Renal pelvis (tissue), 4 donors: ENCODE results near the gene TLN1. TPM values are rescaled to one million over a fixed set of nuclear protein-coding genes. Genes with fewer than 3 reads are reported as not detected.

Source experiments
- DNase-seq: peaks from one replicate; pipeline ENCODE4 v3.0.0-alpha.2; 2013
- polyA plus RNA-seq, 3 donors: library from polyadenylated mRNA; unstranded; fragments of 120-200 nt; gene quantifications; one replicate each; pipeline ENCODE4 v1.2.1, GENCODE V29; 2013; ENCODE audit not compliant: insufficient read length in 3 of 3

The TLN1 gene
- polyA plus RNA-seq, 3 donors, result 164 to 188 (median 181) TPM

DNA sequence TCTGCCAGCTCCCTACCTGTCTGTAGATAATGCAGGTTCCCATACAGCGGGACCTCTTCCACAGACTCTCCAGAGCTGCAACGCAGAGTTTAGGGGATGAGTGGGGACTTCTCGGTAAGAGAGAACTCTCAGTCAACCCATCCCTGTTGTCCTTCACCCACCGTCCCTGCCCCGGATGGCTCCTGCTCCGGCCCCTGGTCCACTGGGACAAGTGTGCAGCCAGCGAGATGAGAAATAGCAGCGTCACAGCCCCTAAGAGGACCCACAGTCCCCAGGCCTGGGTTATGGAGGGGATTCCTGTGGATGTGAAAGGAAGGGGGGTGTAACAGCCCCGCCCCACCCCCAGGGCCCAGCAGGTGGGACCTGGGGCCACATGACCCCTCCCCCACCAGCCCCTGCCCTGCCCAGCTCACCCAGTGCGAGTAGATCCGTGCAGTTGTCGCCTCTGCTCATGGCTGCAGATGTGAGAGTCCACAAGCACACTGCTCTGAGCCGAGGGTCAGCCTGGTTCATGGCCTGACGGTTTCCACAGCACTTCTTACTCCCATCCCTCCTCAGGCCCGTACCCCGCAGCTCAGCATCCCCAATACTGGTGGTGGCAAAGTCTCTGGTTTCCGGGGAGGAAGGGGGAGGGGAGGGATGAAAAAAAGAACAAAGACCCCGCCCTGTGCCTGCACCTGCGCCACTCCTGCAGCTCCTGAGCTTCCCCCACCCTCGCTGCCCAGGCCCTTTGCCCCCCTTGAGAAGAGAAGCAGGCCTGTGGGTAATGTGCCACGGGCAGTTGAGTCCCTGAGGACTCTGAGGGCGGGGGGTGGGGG lies 81.4 kb downstream of the TLN1 start, which contains the start of gene SIT1:
TSS of gene SIT1 (minus strand) at position 591 of the 818 bp plus-strand sequence. CDS start at position 513, 78 bp downstream.
- no peak for DNase-seq

DNA sequence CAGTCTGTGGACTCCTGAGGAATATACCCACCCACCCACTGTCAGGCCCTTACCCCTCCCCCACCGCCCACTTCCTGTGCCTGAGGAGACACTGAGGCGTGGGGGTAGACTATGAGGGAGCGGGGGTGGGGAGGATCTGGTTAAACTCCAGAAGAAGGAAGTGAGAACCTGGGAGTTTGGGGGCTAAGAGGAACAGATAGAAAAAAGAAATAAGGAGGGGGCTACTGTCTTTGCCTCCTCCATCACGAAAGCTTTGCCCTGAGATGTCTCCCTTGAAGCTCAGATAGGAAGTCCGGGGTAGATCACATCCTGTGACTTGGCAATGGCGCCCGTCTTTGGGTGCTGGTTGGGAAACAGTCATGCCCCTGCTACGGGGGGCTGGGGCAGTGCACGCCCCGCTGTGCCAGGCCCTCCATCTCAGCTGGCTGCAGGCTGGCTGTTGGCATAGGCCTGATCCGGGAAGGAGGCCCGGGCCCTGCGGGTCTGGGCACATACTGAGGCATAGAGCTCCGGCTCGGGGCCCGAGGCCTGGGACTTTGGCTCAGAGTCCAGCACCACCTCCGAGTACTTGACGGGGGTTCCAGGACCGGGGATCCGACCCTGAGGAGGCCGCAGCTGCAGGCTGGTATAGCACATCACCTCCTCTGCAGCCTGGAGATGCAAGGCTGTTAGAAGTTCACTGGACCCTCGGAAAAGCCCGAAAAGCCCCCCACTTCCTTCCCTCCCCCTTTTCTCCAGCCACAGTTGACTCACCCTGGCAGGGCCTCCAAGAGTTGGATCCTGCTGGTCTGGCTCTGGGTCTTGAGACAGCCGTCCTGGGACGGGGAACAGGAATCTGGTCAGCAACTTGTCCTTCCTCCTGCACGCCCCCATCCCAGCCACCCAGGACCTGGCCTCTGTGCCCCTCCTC lies 82.3 kb downstream of the TLN1 start:
- DNase-seq, result no peak

Other genes starting within 250 kb of the TLN1 start
- 10 to 100 TPM; 18.9 to 20.7 (median 20.7) TPM for gene RUSC2, start 242.1 kb downstream of the TLN1 start, polyA plus RNA-seq
- gene TESK1, start 126.9 kb downstream of the TLN1 start, polyA plus RNA-seq, result 10 to 100 TPM; 44.2 to 46.7 (median 46.4) TPM
- 1 to 10 TPM; 2.8 to 4.5 (median 4.1) TPM for gene CD72, start 113.8 kb downstream of the TLN1 start, polyA plus RNA-seq
- gene SIT1, start 81.3 kb downstream of the TLN1 start, polyA plus RNA-seq, result under 1 TPM; 0.32 to 0.58 (median 0.33) TPM
- gene RMRP, start 74.2 kb downstream of the TLN1 start, polyA plus RNA-seq, result not detected
- 10 to 100 TPM; 16.9 to 21.1 (median 18.5) TPM for gene CCDC107, start 73.9 kb downstream of the TLN1 start, polyA plus RNA-seq
- 10 to 100 TPM in 2 of 3 donors, 1 to 10 TPM in 1; 8.7 to 14.0 (median 12.9) TPM for gene ARHGEF39, start 67.0 kb downstream of the TLN1 start, polyA plus RNA-seq
- gene CA9, start 58.3 kb downstream of the TLN1 start, polyA plus RNA-seq, result under 1 TPM; 0.34 to 0.94 (median 0.57) TPM
- gene TPM2, start 42.3 kb downstream of the TLN1 start, polyA plus RNA-seq, result 100 to 1,000 TPM; 142 to 173 (median 160) TPM
- 10 to 100 TPM; 40.1 to 42.5 (median 40.9) TPM for gene CREB3, start 471 bp upstream of the TLN1 start, polyA plus RNA-seq
- 100 to 1,000 TPM in 2 of 3 donors, 10 to 100 TPM in 1; 94.4 to 139 (median 127) TPM for gene GBA2, start 17.0 kb upstream of the TLN1 start, polyA plus RNA-seq
- gene RGP1, start 17.1 kb upstream of the TLN1 start, polyA plus RNA-seq, result 10 to 100 TPM; 28.7 to 31.8 (median 31.1) TPM
- gene MSMP, start 22.1 kb upstream of the TLN1 start, polyA plus RNA-seq, result 1 to 10 TPM in 1 of 3 donors, under 1 TPM in 1, not detected in 1; 0.70 to 1.3 TPM
- gene NPR2, start 59.4 kb upstream of the TLN1 start, polyA plus RNA-seq, result 10 to 100 TPM; 24.5 to 29.4 (median 28.2) TPM
- 1 to 10 TPM; 5.5 to 8.6 (median 6.0) TPM for gene SPAG8, start 80.1 kb upstream of the TLN1 start, polyA plus RNA-seq
- 10 to 100 TPM; 51.8 to 60.2 (median 59.5) TPM for gene HINT2, start 82.8 kb upstream of the TLN1 start, polyA plus RNA-seq
- gene FAM221B, start 96.5 kb upstream of the TLN1 start, polyA plus RNA-seq, result under 1 TPM; 0.09 to 0.41 (median 0.12) TPM
- 10 to 100 TPM; 30.2 to 36.2 (median 31.1) TPM for gene TMEM8B, start 97.0 kb upstream of the TLN1 start, polyA plus RNA-seq
- gene OR13J1, start 138.2 kb upstream of the TLN1 start, polyA plus RNA-seq, result under 1 TPM in 2 of 3 donors, not detected in 1; 0.06 to 0.22 TPM
- gene HRCT1, start 174.0 kb upstream of the TLN1 start, polyA plus RNA-seq, result under 1 TPM in 1 of 3 donors, not detected in 2; 0.64 TPM
- 1 to 10 TPM; 1.3 to 1.9 (median 1.8) TPM for gene SPAAR, start 177.3 kb upstream of the TLN1 start, polyA plus RNA-seq
- not detected for gene OR2S2, start 226.0 kb upstream of the TLN1 start, polyA plus RNA-seq